SU-DHL-6 (cell line): Measurements from ENCODE around the gene TBPL1.
"Not testable (repeated sequence)": the region's sequence is repeated elsewhere in the genome, so short reads cannot be mapped to it uniquely, and the experiment has no call there.

ENCODE experiments used
- CTCF ChIP-seq: fragments of 200-600 bp; sonication (generic); IDR thresholded peaks from one replicate; pipeline ENCODE4 v1.5.1; 2017; ENCODE audit warnings: antibody characterized with exemption, mild to moderate bottlenecking, low read length, moderate library complexity; ENCODE audit not compliant: insufficient read depth, poor library complexity, severe bottlenecking
- EZH2phosphoT487 ChIP-seq: fragments of 200-600 bp; sonication (generic), shearing (Covaris generic); conservative IDR thresholded peaks from 2 replicates; pipeline ENCODE4 v1.6.1; 2018; ENCODE audit warnings: mild to moderate bottlenecking, antibody characterized with exemption, low read length, moderate library complexity, mixed read lengths

GRCh38 chr6:133936352-133936751 is 16.7 kb upstream of the TBPL1 start:
- not testable (repeated sequence) for TF ChIP-seq CTCF, EZH2phosphoT487
